PC-3 (cell line): ENCODE results near the gene STAB2. TPM values are rescaled to one million over a fixed set of nuclear protein-coding genes. Genes with fewer than 3 reads are reported as not detected.

ENCODE experiments used
- ATAC-seq: fragments of 200-7000 bp; cut with Tn5 transposase; 2 replicates; pipeline ENCODE4 v1.9.1; 2020; ENCODE audit warnings: mild to moderate bottlenecking, moderate library complexity
- BruUV-seq: library from RNA; stranded (reverse); fragments of 400-500 nt; replicated peaks from 2 replicates; lab custom pipeline; 2021; lab: Mats Ljungman, UMichigan
- CTCF ChIA-PET: fragments of 300-600 bp; sonication (Branson Sonifier 250); formaldehyde crosslinking; loops from one replicate; lab custom pipeline; 2022; ENCODE audit warnings: antibody characterized with exemption; lab: Charles Lee
- POLR2A ChIA-PET: fragments of 300-600 bp; sonication (Branson Sonifier 250); formaldehyde crosslinking; loops from one replicate; lab custom pipeline; 2022; ENCODE audit warnings: antibody characterized with exemption; ENCODE audit not compliant: unreplicated experiment; lab: Charles Lee
- DNase-seq: peaks from one replicate; pipeline ENCODE4 v3.0.0-alpha.2; 2015
- H2AFZ ChIP-seq: fragments of 300-600 bp; sonication (generic); 2 replicates; pipeline ENCODE4 v1.6.0; 2016; ENCODE audit warnings: antibody characterized with exemption, low read length
- H3F3A ChIP-seq: fragments of 300-600 bp; sonication (generic); one replicate; pipeline ENCODE4 v1.6.0; 2017; ENCODE audit warnings: antibody characterized with exemption, low read length, control low read depth, mild to moderate bottlenecking; ENCODE audit not compliant: unreplicated experiment
- H3K27ac ChIP-seq: fragments of 300-600 bp; sonication (generic); 2 replicates; pipeline ENCODE4 v1.5.1; 2016; ENCODE audit warnings: mild to moderate bottlenecking, low read length
- H3K27me3 ChIP-seq: fragments of 300-600 bp; sonication (generic); 2 replicates; pipeline ENCODE4 v1.6.1; 2016; ENCODE audit warnings: low read length, mixed read lengths
- H3K36me3 ChIP-seq: fragments of 300-600 bp; sonication (generic); 2 replicates; pipeline ENCODE4 v1.6.1; 2016; ENCODE audit warnings: low read depth, mixed run types, low read length, mixed read lengths
- H3K4me1 ChIP-seq: fragments of 300-600 bp; sonication (generic); 2 replicates; pipeline ENCODE4 v1.5.1; 2016; ENCODE audit warnings: low read length; ENCODE audit not compliant: insufficient read depth
- H3K4me2 ChIP-seq: fragments of 300-600 bp; sonication (generic); 2 replicates; pipeline ENCODE4 v1.6.0; 2016; ENCODE audit warnings: low read length
- H3K4me3 ChIP-seq: fragments of 300-600 bp; sonication (generic); 2 replicates; pipeline ENCODE4 v1.5.1; 2016; ENCODE audit warnings: mild to moderate bottlenecking, low read length, mixed read lengths
- H3K79me2 ChIP-seq: fragments of 300-600 bp; sonication (generic); 2 replicates; pipeline ENCODE4 v1.6.1; 2017; ENCODE audit warnings: low read length, mixed read lengths
- H3K9ac ChIP-seq: fragments of 300-600 bp; sonication (generic); 2 replicates; pipeline ENCODE4 v1.6.0; 2016; ENCODE audit warnings: mild to moderate bottlenecking, low read length
- H3K9me2 ChIP-seq: fragments of 300-600 bp; sonication (generic); replicated peaks from 2 replicates; pipeline ENCODE4 v1.6.1; 2016; ENCODE audit warnings: mixed run types, low read length, mixed read lengths
- H3K9me3 ChIP-seq: fragments of 300-600 bp; sonication (generic); 2 replicates; pipeline ENCODE4 v1.6.1; 2016; ENCODE audit warnings: low read length, mixed read lengths
- H4K20me1 ChIP-seq: fragments of 300-600 bp; sonication (generic); 2 replicates; pipeline ENCODE4 v1.6.1; 2016; ENCODE audit warnings: low read length, mixed read lengths
- EZH2 ChIP-seq: fragments of 300-600 bp; sonication (generic); IDR thresholded peaks from one replicate; pipeline ENCODE4 v1.6.1; 2017; ENCODE audit warnings: antibody characterized with exemption, mild to moderate bottlenecking, low read length; ENCODE audit not compliant: unreplicated experiment
- EZH2phosphoT487 ChIP-seq: fragments of 300-600 bp; sonication (generic); IDR thresholded peaks from 2 replicates; pipeline ENCODE4 v1.6.1; 2018; ENCODE audit warnings: mild to moderate bottlenecking, antibody characterized with exemption, low read length, borderline replicate concordance
- intact Hi-C: fragments of 100-400 bp; cut with micrococcal nuclease; formaldehyde crosslinking; loops from 2 replicates; pipeline ENCODE4 v1.9.0; 2023
- total RNA-seq: library from RNA; depleted of rRNA; stranded (reverse); fragments of >200 nt; gene quantifications from 2 replicates; pipeline ENCODE4 v1.2.3, GENCODE V29; 2014
- TF ChIP-seq, protein P1 (sequence below): fragments of 300-600 bp; sonication (generic); conservative IDR thresholded peaks from 2 replicates; pipeline ENCODE4 v1.5.1; 2017; ENCODE audit warnings: antibody characterized with exemption, low read depth, mild to moderate bottlenecking, low read length

The STAB2 gene
- total RNA-seq, 1 experiment from 2014 or later = not detected

DNA sequence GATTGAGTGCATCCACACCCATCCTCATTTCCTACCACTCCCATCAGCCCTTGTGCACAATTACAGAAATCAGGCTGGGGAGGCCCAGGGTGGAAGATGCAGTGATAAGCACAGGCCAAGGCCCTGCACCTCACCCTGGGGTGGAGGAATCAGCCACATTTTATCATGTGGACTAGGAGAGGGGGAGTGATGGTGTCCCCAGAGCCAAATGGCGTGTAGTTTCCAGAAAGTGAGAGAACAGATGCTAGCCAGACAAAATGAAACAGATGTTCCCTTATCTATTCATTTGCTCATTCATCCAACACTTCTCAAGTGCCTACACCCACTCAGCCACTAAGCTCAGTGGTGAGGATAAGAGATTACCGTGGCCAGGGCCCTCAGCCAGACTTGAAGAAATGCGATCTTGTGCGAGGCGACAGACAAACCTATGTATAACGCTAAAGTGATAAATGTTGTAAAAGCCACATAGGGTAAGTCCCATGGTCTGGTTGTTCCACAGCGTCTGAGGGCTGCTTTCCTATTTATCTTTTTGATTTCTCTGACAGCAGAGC, 93.6 kb downstream of the STAB2 start:
- Histone ChIP-seq H3K4me3 (no peak overlapping the region), H3K4me2 (no peak overlapping the region), H3K9ac (no peak overlapping the region), H3F3A (no peaks in the 10 kb centered on the region), H2AFZ (no peak overlapping the region), H3K79me2 (no peaks in the 10 kb centered on the region), H3K9me3 (no peaks in the 10 kb centered on the region), H3K9me2 (no peaks in the 10 kb centered on the region), H3K27ac (no peak overlapping the region), H3K4me1 (no peaks in the 10 kb centered on the region), H3K36me3 (no peaks in the 10 kb centered on the region), H4K20me1 (no peaks in the 10 kb centered on the region), H3K27me3 (peaks cover 63% of the 10 kb centered on the region)
- ChIA-PET CTCF (no interaction called here), POLR2A (no interaction called here)
- ATAC-seq (no peak), DNase-seq (no peak)
- BruUV-seq = no TSS peak
- intact Hi-C loops = no loop called here
- TF ChIP-seq EZH2 = no peak

DNA sequence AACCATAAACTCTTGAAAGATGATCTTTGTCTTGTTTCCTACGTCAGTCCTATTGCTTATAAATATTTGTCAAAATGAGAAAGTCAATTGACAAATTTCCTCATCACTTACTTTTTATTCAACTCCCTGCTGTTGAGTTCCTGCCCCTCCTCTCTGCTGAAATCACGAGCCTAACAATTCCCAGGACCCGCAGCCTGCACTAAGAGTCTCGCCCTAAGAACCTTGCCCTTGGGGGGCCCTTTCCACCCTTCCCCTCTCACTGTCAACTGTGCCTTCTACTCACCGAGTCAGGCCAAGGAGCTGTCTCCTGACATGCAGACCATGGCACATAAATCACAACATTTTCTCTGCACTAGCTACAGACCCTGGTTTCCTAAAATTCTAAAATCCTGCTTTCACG, 99.0 kb downstream of the STAB2 start:
- no peak overlapping the region for H3K27ac ChIP-seq
- H3K79me2 ChIP-seq = no peaks in the 10 kb centered on the region
- no peak overlapping the region for H3K9ac ChIP-seq
- no TSS peak for BruUV-seq
- H3K9me2 ChIP-seq = no peaks in the 10 kb centered on the region
- no peak overlapping the region for H3K4me3 ChIP-seq
- POLR2A ChIA-PET = no interaction called here
- CTCF ChIA-PET = no interaction called here
- no peaks in the 10 kb centered on the region for H4K20me1 ChIP-seq
- ATAC-seq (no peak), DNase-seq (no peak)
- no peak overlapping the region for H3K4me2 ChIP-seq
- intact Hi-C loops = no loop called here
- no peaks in the 10 kb centered on the region for H3K36me3 ChIP-seq
- no peaks in the 10 kb centered on the region for H3F3A ChIP-seq
- no peak for TF ChIP-seq EZH2phosphoT487
- TF ChIP-seq, protein P1, sequence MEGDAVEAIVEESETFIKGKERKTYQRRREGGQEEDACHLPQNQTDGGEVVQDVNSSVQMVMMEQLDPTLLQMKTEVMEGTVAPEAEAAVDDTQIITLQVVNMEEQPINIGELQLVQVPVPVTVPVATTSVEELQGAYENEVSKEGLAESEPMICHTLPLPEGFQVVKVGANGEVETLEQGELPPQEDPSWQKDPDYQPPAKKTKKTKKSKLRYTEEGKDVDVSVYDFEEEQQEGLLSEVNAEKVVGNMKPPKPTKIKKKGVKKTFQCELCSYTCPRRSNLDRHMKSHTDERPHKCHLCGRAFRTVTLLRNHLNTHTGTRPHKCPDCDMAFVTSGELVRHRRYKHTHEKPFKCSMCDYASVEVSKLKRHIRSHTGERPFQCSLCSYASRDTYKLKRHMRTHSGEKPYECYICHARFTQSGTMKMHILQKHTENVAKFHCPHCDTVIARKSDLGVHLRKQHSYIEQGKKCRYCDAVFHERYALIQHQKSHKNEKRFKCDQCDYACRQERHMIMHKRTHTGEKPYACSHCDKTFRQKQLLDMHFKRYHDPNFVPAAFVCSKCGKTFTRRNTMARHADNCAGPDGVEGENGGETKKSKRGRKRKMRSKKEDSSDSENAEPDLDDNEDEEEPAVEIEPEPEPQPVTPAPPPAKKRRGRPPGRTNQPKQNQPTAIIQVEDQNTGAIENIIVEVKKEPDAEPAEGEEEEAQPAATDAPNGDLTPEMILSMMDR = no peak
- TF ChIP-seq EZH2 = no peak
- H3K4me1 ChIP-seq = no peaks in the 10 kb centered on the region
- H3K9me3 ChIP-seq = no peaks in the 10 kb centered on the region
- peaks cover 58% of the 10 kb centered on the region for H3K27me3 ChIP-seq
- H2AFZ ChIP-seq = no peak overlapping the region

DNA sequence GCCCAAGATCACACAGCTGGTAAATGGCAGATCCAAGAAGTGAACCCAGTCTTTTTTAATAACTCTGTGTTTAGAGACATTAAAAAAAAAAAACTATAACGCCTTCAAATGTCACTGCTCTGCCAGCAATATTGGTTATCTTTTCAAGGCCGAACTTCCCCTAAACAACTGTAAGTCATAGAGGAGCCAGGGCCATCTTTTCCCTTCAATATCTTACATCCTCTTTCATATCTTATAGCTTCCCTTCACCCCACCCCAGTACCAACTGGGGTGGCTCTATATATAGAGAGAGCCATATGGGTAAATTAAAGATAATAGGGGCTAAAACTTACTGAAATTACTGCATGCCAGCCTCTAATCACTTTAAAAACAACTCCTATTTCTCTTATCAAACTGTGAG, 100.2 kb downstream of the STAB2 start:
- Histone ChIP-seq H3K36me3 (no peaks in the 10 kb centered on the region), H3K79me2 (no peaks in the 10 kb centered on the region), H3K27ac (no peak overlapping the region), H2AFZ (no peak overlapping the region), H4K20me1 (no peaks in the 10 kb centered on the region), H3K4me1 (no peaks in the 10 kb centered on the region), H3K9me3 (no peaks in the 10 kb centered on the region), H3K27me3 (peaks cover 49% of the 10 kb centered on the region), H3F3A (no peaks in the 10 kb centered on the region), H3K4me2 (no peak overlapping the region), H3K9me2 (no peaks in the 10 kb centered on the region), H3K9ac (no peak overlapping the region), H3K4me3 (no peak overlapping the region)
- no TSS peak for BruUV-seq
- TF ChIP-seq, protein P1 = no peak
- no peak for TF ChIP-seq EZH2
- TF ChIP-seq EZH2phosphoT487 = no peak
- intact Hi-C loops = no loop called here
- ChIA-PET CTCF (no interaction called here), POLR2A (interaction anchor here (0.7 kb wide), 1 partner anchor 53 kb away, joined by 5 read pairs; no protein-coding TSS in a partner anchor)
- no peak for DNase-seq
- no peak for ATAC-seq
